ENCODE data around the gene SPINK4.

SPINK4 gene

GRCh38 chr9:33263131-33264002 is 23.4 kb downstream of the SPINK4 start:
- no peak for DNase-seq

- no peak for DNase-seq
These were observed 24.1 kb downstream of the SPINK4 start for GRCh38 chr9:33264003-33264472.

- DNase-seq, result peak; percentile 93 to 94
These were observed 24.7 kb downstream of the SPINK4 start, which contains the start of the genes BAG1 and CHMP5 for GRCh38 chr9:33264473-33265177. TSS of gene BAG1 (minus strand) at chr9:33264708. TSS of gene CHMP5 (plus strand) at chr9:33265049. CDS start at chr9:33265079, 30 bp downstream.

DNA sequence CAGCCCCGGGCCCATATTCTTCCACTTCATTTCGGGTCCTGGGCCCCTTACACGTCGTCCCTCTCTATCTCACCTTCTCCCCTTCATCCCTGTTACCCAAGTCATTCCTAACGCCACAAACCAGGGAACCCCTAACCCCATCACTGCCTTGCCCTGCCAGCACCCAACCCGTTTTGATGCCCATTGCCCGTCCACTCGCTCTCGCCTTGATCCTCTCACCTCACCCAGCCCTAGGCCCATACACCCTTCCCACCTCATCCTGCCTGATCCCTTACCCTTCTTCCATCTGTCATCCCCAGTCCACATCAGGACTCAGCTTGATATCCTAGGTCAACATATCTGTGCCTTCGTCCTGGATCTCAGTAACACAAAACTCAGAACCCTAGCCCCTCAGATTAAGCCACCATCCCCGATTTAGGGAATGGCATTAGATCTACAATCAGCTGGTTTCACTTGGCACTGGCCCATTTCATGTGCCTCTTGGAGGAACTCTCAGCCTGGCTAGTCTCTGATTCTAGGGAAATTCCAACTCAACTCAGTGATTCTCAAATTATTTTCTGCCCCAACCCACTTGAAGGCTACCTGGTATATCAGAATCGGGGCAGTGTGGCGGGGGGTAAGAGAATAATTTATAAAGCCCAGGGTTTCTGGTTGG is 25.4 kb downstream of the SPINK4 start:
- no peak for DNase-seq

GRCh38 chr9:33267151-33267767 is 27.3 kb downstream of the SPINK4 start:
- DNase-seq, result no peak

- DNase-seq, result no peak
These were observed 30.2 kb downstream of the SPINK4 start for GRCh38 chr9:33270146-33270545.

- no peak for DNase-seq
These were observed 32.1 kb downstream of the SPINK4 start for GRCh38 chr9:33272061-33272460.

DNA sequence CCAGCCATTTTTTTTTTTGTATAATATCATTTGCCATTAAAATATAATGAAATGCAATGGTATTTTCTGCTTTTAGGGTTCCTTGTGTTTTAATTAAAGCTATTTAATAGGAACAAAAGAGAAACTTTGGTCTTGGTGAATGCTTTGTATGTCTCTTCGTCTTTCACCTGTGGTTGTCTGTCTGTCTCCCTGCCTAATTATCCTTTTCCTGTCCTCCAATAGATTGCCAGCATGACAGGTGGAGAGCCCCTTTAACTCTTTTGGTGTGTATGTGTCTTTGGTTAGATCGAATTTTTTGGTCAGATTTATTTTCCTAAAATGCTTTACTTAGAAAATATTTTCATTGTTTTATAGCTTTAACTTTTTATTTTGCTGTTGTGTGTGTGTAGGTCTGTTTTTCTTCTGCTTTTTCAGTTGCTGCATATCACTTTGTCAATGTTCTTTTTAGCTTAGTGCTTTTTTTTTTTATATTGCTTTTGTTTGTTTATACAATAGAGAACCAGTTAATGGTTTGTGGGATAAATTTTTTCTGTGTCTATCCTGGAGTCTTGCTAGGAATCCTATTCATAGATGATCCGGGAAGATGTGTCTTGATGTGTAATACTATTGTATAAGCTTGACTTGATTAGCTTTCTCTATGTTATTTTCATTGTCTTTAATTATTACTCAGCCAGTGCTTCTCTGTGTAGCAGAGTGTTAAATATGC is 33.5 kb downstream of the SPINK4 start:
- DNase-seq, result no peak

GRCh38 chr9:33273972-33274328 is 34.0 kb downstream of the SPINK4 start:
- DNase-seq, result no peak

DNA sequence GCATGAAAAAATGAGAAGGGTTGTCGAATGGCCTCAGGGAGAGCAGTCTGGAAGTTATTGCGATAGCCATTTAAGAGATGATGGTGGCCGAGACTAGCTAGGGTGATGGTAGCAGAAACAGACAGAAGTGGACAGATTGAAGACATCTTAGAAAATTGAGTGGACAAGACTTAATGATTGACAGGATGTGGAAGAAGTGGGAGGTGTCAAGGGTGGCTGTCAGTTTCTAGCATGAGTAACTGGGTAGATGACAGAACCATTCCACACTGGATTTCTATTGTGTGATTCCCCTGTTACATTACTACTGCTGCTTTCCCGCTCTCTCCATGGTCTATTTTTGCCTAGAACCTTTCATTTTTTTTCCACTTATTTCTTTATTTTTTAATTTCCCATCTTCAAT is 37.5 kb downstream of the SPINK4 start:
- DNase-seq, result no peak

GRCh38 chr9:33285502-33285901 is 45.5 kb downstream of the SPINK4 start:
- DNase-seq, result no peak

DNA sequence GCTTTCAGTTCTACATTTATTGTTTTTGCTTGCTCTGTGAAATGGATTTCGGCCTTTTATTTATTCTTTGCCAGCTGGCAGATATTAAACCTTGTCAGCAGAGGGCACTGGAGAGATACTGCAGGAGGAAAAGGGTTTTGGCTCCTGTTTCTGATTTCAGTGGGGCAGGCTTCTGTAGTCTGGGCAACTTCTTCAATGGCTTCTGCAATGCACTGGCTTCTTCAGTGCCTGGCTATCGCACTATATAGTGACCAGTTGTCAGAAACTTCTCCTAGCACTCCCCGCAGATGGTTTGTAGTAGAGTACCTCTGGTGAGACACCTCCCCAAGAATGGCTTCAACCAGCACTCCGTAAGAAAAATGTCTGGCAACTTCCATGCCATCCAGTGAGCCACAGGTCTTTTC is 47.1 kb downstream of the SPINK4 start:
- DNase-seq, result no peak

DNA sequence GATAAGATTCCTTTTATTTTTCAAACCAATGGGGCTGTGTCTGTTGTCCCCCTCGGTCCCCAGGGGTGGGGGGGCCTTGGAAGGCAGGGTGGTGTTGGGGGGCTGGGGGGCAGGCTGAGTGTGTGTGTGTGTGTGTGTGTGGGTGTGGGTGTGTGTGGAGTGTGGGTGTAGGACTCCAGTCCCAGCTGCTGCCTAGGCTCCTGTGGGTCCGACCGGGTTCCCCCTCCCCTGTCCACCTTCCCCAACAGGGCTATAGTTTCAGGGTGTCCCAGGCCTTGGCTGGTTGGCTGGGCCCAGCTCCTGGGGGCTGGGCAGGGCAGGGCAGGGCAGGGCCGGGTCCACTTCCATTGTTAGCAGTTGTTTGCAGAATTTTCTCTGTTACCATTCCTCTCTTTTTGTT is 48.3 kb downstream of the SPINK4 start:
- no peak for DNase-seq

- DNase-seq, result no peak
These were observed 49.0 kb downstream of the SPINK4 start for GRCh38 chr9:33288828-33289483.

- no peak for DNase-seq
These were observed 49.5 kb downstream of the SPINK4 start for GRCh38 chr9:33289496-33289895.

- no peak for DNase-seq
These were observed 49.9 kb downstream of the SPINK4 start for GRCh38 chr9:33289936-33290246.

- peak; percentile 68 to 82 for DNase-seq
These were observed 50.5 kb downstream of the SPINK4 start, which contains the start of gene NFX1 for GRCh38 chr9:33290247-33291030. TSS of gene NFX1 (plus strand) at chr9:33290516. CDS start at chr9:33290573, 57 bp downstream.

DNA sequence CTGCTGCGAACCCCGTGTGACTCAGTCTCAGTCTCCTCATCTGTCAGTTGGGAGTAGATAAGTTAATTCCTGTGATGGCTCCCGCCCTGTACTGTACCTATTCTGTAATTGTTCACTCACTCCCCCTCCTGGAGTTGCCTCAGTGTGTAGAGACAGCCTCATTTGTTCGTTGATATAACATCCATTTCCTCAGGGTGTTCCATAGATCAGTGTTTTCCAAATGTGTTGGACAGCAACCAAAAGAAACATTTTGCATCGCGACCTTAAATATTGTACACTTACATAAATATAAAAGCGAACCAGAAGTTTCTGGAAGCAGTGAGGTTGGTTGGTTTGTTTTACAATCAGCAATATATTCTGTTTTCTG is 51.0 kb downstream of the SPINK4 start:
- no peak for DNase-seq

DNA sequence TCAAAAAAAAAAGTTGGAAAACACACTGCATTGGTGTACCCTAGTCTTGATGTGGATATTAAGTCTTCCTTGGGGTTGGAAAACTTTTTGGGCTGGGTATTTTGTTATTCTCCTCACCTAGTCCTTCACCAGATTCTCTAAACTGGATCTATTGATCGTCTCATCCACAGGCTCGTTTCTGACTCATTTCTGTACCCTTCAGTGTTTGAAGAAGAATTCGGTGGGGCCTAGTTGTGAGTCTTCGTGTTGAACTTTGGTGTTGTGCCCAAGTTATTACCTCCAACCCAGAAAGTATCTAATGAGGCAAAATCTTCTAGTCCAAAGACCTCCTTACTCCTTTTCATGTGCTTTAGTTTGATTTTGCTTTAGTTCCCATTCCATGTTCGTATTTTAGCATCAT is 51.9 kb downstream of the SPINK4 start:
- no peak for DNase-seq

- no peak for DNase-seq
These were observed 53.8 kb downstream of the SPINK4 start for GRCh38 chr9:33293782-33294181.

Data from NCI-H187 (cell line).